ENCODE measurements around the gene GRWD1.

DNA sequence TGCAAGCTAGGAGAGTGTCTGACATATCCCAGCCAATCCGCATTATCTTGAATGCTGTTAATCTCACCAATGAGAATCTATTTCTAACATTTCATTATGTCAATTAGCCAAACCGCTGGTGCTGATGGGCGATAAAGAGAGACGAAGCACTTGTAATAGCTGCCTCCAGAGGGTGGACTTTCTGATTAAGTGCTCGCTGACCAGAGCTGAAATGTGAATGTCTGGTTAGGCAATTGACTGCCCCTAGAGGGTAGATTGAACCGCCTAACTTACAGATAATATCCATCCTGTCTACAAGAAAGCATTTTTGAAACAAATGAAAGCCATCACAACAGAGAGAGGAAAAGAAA is 552 bp upstream of the GRWD1 start:
- TF ChIP-seq TCF7L2 (IDR thresholded peaks at IDR 0.05; ENCODE audit: low read depth, low read length) (no peak), POLR2AphosphoS5 (IDR thresholded peaks at IDR 0.05; ENCODE audit: low read depth, low read length) (no peak), SIN3A (IDR thresholded peaks at IDR 0.05; ENCODE audit: borderline replicate concordance, insufficient read depth, low read depth, low read length) (no peak)
- TF ChIP-seq, protein P1, sequence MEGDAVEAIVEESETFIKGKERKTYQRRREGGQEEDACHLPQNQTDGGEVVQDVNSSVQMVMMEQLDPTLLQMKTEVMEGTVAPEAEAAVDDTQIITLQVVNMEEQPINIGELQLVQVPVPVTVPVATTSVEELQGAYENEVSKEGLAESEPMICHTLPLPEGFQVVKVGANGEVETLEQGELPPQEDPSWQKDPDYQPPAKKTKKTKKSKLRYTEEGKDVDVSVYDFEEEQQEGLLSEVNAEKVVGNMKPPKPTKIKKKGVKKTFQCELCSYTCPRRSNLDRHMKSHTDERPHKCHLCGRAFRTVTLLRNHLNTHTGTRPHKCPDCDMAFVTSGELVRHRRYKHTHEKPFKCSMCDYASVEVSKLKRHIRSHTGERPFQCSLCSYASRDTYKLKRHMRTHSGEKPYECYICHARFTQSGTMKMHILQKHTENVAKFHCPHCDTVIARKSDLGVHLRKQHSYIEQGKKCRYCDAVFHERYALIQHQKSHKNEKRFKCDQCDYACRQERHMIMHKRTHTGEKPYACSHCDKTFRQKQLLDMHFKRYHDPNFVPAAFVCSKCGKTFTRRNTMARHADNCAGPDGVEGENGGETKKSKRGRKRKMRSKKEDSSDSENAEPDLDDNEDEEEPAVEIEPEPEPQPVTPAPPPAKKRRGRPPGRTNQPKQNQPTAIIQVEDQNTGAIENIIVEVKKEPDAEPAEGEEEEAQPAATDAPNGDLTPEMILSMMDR (IDR thresholded peaks at IDR 0.05): peak; percentile 67; the same call in 1 of the 2 replicates
- TF ChIP-seq, protein P2, sequence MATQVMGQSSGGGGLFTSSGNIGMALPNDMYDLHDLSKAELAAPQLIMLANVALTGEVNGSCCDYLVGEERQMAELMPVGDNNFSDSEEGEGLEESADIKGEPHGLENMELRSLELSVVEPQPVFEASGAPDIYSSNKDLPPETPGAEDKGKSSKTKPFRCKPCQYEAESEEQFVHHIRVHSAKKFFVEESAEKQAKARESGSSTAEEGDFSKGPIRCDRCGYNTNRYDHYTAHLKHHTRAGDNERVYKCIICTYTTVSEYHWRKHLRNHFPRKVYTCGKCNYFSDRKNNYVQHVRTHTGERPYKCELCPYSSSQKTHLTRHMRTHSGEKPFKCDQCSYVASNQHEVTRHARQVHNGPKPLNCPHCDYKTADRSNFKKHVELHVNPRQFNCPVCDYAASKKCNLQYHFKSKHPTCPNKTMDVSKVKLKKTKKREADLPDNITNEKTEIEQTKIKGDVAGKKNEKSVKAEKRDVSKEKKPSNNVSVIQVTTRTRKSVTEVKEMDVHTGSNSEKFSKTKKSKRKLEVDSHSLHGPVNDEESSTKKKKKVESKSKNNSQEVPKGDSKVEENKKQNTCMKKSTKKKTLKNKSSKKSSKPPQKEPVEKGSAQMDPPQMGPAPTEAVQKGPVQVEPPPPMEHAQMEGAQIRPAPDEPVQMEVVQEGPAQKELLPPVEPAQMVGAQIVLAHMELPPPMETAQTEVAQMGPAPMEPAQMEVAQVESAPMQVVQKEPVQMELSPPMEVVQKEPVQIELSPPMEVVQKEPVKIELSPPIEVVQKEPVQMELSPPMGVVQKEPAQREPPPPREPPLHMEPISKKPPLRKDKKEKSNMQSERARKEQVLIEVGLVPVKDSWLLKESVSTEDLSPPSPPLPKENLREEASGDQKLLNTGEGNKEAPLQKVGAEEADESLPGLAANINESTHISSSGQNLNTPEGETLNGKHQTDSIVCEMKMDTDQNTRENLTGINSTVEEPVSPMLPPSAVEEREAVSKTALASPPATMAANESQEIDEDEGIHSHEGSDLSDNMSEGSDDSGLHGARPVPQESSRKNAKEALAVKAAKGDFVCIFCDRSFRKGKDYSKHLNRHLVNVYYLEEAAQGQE (IDR thresholded peaks at IDR 0.05; ENCODE audit: insufficient read depth in 1 of 2, low read depth in 2 of 2, low read length in 1 of 2): no peak
